Measurements from ENCODE around the gene PRH2. TPM values are rescaled to one million over a fixed set of nuclear protein-coding genes. Genes with fewer than 3 reads are reported as not detected.

Gene PRH2
- polyA plus RNA-seq, 1 donor (not counting 4 experiments of a cell fraction or from before 2014, with no cell fraction given), result 0.12 TPM

DNA sequence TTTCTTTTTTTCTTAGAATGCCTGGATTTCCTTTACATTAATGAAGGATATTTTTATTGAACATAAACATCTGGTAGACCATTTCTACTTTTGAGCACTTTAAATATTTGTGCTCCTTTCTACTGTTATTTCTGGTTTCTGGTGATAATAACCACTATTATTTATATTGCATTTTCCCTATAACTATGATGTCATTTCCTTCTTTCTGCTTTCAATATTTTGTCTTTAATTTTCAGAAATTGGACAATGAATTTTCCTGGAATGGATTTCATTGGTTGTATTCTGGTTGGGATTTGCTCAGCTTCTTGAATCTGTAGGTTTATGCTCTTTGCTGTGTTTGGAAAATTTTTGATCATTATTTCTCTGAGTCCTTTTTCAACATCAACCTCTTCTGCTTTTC is 39.8 kb upstream of the PRH2 start:
- no peak overlapping the region for H3K4me2 ChIP-seq (ENCODE audit: control insufficient read depth, extremely low read depth, insufficient read depth, low read depth, low read length)
- DNase-seq (ENCODE audit: low read depth, low spot score) (no peak), FAIRE-seq (no peak)
- H3K79me2 ChIP-seq (ENCODE audit: control insufficient read depth, insufficient read depth, low read length), result no peaks in the 10 kb centered on the region
- no peaks in the 10 kb centered on the region for H3K27me3 ChIP-seq (ENCODE audit: control insufficient read depth, extremely low read depth, insufficient read depth, low read length)
- no peaks in the 10 kb centered on the region for H4K20me1 ChIP-seq (ENCODE audit: control insufficient read depth, extremely low read depth, insufficient read depth, low read length)
- dilution Hi-C loops (cut with MboI; ENCODE audit: extremely low pct_ligation_motif_present, low sequenced_read_pairs), result no loop called here
- no peaks in the 10 kb centered on the region for H3K9me3 ChIP-seq (ENCODE audit: control insufficient read depth, low read depth, low read length)
- no peak overlapping the region for H3K27ac ChIP-seq (ENCODE audit: control insufficient read depth, insufficient read depth, low read length)
- H3K4me1 ChIP-seq (ENCODE audit: control insufficient read depth, extremely low read depth, insufficient read depth, low read length), result no peaks in the 10 kb centered on the region
- no peak overlapping the region for H2AFZ ChIP-seq (ENCODE audit: control insufficient read depth, low read length)
- H3K4me3 ChIP-seq (ENCODE audit: control insufficient read depth in 2 of 3, extremely low read depth in 1 of 3, insufficient read depth in 2 of 3, low read depth in 1 of 3, low read length in 3 of 3), result no peak overlapping the region
- no peak overlapping the region for H3K9ac ChIP-seq (ENCODE audit: control insufficient read depth, extremely low read depth, insufficient read depth, low read length)
- no peaks in the 10 kb centered on the region for H3K36me3 ChIP-seq (ENCODE audit: control insufficient read depth in 2 of 2, extremely low read depth in 1 of 2, insufficient read depth in 2 of 2, low read length in 2 of 2)
- H3K9me1 ChIP-seq (ENCODE audit: control insufficient read depth, extremely low read depth, insufficient read depth, low read length), result no peaks in the 10 kb centered on the region
- TF ChIP-seq EZH2 (IDR thresholded peaks at IDR 0.05; ENCODE audit: low read length), result no peak
- TF ChIP-seq CTCF (optimal IDR thresholded peaks at IDR 0.05 in 1 of 3, IDR thresholded peaks at IDR 0.05 in 1 of 3, conservative IDR thresholded peaks at IDR 0.05 in 1 of 3; ENCODE audit: extremely low read depth in 1 of 3, insufficient read depth in 2 of 3, low read length in 3 of 3), result no peak

GRCh38 chr12:10891937-10892336 is 37.1 kb upstream of the PRH2 start:
- no peaks in the 10 kb centered on the region for H3K79me2 ChIP-seq (ENCODE audit: control insufficient read depth, insufficient read depth, low read length)
- no peaks in the 10 kb centered on the region for H3K9me3 ChIP-seq (ENCODE audit: control insufficient read depth, low read depth, low read length)
- no peak overlapping the region for H3K9ac ChIP-seq (ENCODE audit: control insufficient read depth, extremely low read depth, insufficient read depth, low read length)
- DNase-seq (ENCODE audit: low read depth, low spot score), result no peak
- no peaks in the 10 kb centered on the region for H3K4me1 ChIP-seq (ENCODE audit: control insufficient read depth, extremely low read depth, insufficient read depth, low read length)
- no peak overlapping the region for H2AFZ ChIP-seq (ENCODE audit: control insufficient read depth, low read length)
- dilution Hi-C loops (cut with MboI; ENCODE audit: extremely low pct_ligation_motif_present, low sequenced_read_pairs), result no loop called here
- no peak overlapping the region for H3K4me3 ChIP-seq (ENCODE audit: control insufficient read depth in 2 of 3, extremely low read depth in 1 of 3, insufficient read depth in 2 of 3, low read depth in 1 of 3, low read length in 3 of 3)
- no peaks in the 10 kb centered on the region for H3K9me1 ChIP-seq (ENCODE audit: control insufficient read depth, extremely low read depth, insufficient read depth, low read length)
- no peaks in the 10 kb centered on the region for H4K20me1 ChIP-seq (ENCODE audit: control insufficient read depth, extremely low read depth, insufficient read depth, low read length)
- no peaks in the 10 kb centered on the region for H3K27me3 ChIP-seq (ENCODE audit: control insufficient read depth, extremely low read depth, insufficient read depth, low read length)
- H3K4me2 ChIP-seq (ENCODE audit: control insufficient read depth, extremely low read depth, insufficient read depth, low read depth, low read length), result no peak overlapping the region
- FAIRE-seq, result no peak
- H3K36me3 ChIP-seq (ENCODE audit: control insufficient read depth in 2 of 2, extremely low read depth in 1 of 2, insufficient read depth in 2 of 2, low read length in 2 of 2), result no peaks in the 10 kb centered on the region
- TF ChIP-seq EZH2 (IDR thresholded peaks at IDR 0.05; ENCODE audit: low read length) (no peak), CTCF (optimal IDR thresholded peaks at IDR 0.05 in 1 of 3, IDR thresholded peaks at IDR 0.05 in 1 of 3, conservative IDR thresholded peaks at IDR 0.05 in 1 of 3; ENCODE audit: extremely low read depth in 1 of 3, insufficient read depth in 2 of 3, low read length in 3 of 3) (no peak)
- H3K27ac ChIP-seq (ENCODE audit: control insufficient read depth, insufficient read depth, low read length), result no peak overlapping the region
